ENCODE data around the gene ZBTB49. TPM values are rescaled to one million over a fixed set of nuclear protein-coding genes. Genes with fewer than 3 reads are reported as not detected.
"Not testable (repeated sequence)": the region's sequence is repeated elsewhere in the genome, so short reads cannot be mapped to it uniquely, and the experiment has no call there.

ZBTB49 gene
- total and polyA plus RNA-seq, 11 donors, result 1.1 to 6.7 (median 3.3) TPM

- Histone ChIP-seq H3K36me3 (peaks cover 0 to 31% (median 27%) of the 10 kb centered on the region in 9 donors), H3K27me3 (no peaks in the 10 kb centered on the region), H3K27ac (peak within 1 kb of the TSS; percentile 80 to 99 (median 91)), H3K4me1 (peaks cover 0 to 28% (median 19%) of the 10 kb centered on the region in 12 donors), H3K9me3 (no peaks in the 10 kb centered on the region), H3K4me3 (peak within 1 kb of the TSS; percentile 57 to 96 (median 74))
- 1 to 2% (median 1%) methylated on average over 39 to 62 of the region's 62 CpGs for WGBS, 4 donors
- ATAC-seq (peak; percentile 92 to 99 (median 98)), DNase-seq (peak; percentile 93 to 94 (median 93))
- TF ChIP-seq POLR2A (IDR thresholded peaks at IDR 0.05) (peak in 1 of 2 donors; percentile 63), CTCF (IDR thresholded peaks at IDR 0.05) (peak in 5 of 12 donors; percentile 17 to 40 (median 31))
- intact Hi-C loops (cut with DNase I), result loop anchor here in 4 of 10 donors (2.0 to 5.0 kb wide), 3 partner anchors 39 to 44 kb away; partner anchors contain the start of genes LYAR (in 2 of the 4) and ZBTB49 (in 2 of the 4)
These were observed 41.8 kb upstream of the ZBTB49 start, which contains the start of gene TMEM128 for GRCh38 chr4:4248029-4248884. TMEM128 (minus strand) TSS chr4:4248223; CDS start chr4:4248202, 21 bp downstream.

DNA sequence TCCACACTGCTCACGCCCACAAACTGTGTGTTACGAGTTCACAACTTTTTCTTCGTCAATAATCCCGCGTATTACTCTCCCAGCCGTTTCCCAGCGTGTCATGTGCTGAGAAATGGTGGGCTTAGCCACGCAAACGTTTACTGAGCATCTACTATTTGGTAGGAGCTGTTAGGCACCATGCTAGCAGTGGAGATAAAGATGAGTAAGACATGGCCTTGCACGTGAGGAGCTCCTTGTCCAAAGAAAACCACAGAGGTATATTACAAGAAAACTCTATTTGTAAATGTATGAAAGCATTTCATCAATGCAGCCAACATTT is 41.2 kb upstream of the ZBTB49 start:
- Histone ChIP-seq H3K9me3 (no peaks in the 10 kb centered on the region), H3K27ac (peak overlapping the region; percentile 80 to 99 (median 91)), H3K4me3 (peak overlapping the region; percentile 57 to 96 (median 74)), H3K4me1 (peaks cover 0 to 28% (median 19%) of the 10 kb centered on the region in 12 donors), H3K27me3 (no peaks in the 10 kb centered on the region), H3K36me3 (peaks cover 0 to 25% (median 21%) of the 10 kb centered on the region in 9 donors)
- TF ChIP-seq POLR2A (IDR thresholded peaks at IDR 0.05) (no peak), CTCF (IDR thresholded peaks at IDR 0.05) (no peak)
- 21 to 41% (median 24%) methylated on average over 10 of the region's 10 CpGs for WGBS, 4 donors
- DNase-seq (no peak), ATAC-seq (no peak)
- intact Hi-C loops (cut with DNase I), result loop anchor here in 4 of 10 donors (2.0 to 5.0 kb wide), 3 partner anchors 38 to 43 kb away; partner anchors contain the start of genes LYAR (in 2 of the 4) and ZBTB49 (in 2 of the 4)

DNA sequence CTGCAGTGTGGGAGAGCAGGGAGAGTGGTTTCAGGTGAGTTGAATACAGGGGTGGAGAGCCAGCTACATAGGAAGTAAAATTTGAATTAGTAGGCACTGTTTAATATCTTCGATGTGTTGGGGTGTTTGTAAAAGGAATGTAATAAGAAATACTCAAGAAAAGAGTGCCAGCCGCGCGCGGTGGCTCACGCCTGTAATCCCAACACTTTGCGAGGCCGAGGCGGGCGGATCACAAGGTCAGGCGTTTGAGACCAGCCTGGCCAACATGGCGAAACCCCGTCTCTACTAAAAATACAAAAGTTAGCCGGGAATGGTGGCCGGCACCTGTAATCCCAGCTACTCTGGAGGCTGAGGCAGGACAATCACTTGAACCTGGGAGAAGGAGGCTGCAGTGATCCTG is 40.7 kb upstream of the ZBTB49 start:
- 94 to 95% (median 95%) methylated on average over 15 of the region's 15 CpGs for WGBS, 4 donors
- intact Hi-C loops (cut with DNase I), result loop anchor here in 4 of 10 donors (2.0 to 5.0 kb wide), 3 partner anchors 38 to 43 kb away; partner anchors contain the start of genes LYAR (in 2 of the 4) and ZBTB49 (in 2 of the 4)
- H3K27me3 ChIP-seq, H3K9me3 ChIP-seq, ATAC-seq, DNase-seq: not testable (repeated sequence)
- Histone ChIP-seq H3K4me1 (peaks cover 0 to 28% (median 19%) of the 10 kb centered on the region in 12 donors), H3K4me3 (peak overlapping the region in 1 of 12 donors; percentile 74), H3K36me3 (peaks cover 0 to 20% (median 16%) of the 10 kb centered on the region in 9 donors), H3K27ac (peak overlapping the region in 4 of 12 donors; percentile 87 to 95 (median 91))

- Histone ChIP-seq H3K27ac (no peak overlapping the region), H3K27me3 (no peaks in the 10 kb centered on the region), H3K36me3 (peaks cover 0 to 15% (median 10%) of the 10 kb centered on the region in 9 donors), H3K4me3 (no peak overlapping the region), H3K9me3 (no peaks in the 10 kb centered on the region), H3K4me1 (peaks cover 0 to 28% (median 19%) of the 10 kb centered on the region in 12 donors)
- TF ChIP-seq CTCF (IDR thresholded peaks at IDR 0.05) (no peak), POLR2A (IDR thresholded peaks at IDR 0.05) (no peak)
- intact Hi-C loops (cut with DNase I), result loop anchor here in 8 of 10 donors (2.0 to 10.0 kb wide), 8 partner anchors 37 to 177 kb away; partner anchors contain the start of genes LYAR (in 2 of the 8) and ZBTB49 (in 2 of the 8)
- ATAC-seq (no peak), DNase-seq (no peak)
- 80 to 87% (median 85%) methylated on average over 8 of the region's 8 CpGs for WGBS, 4 donors
These were observed 40.2 kb upstream of the ZBTB49 start for GRCh38 chr4:4249866-4250265.
